ENCODE data around the gene SLC41A3.

SLC41A3 gene

DNA sequence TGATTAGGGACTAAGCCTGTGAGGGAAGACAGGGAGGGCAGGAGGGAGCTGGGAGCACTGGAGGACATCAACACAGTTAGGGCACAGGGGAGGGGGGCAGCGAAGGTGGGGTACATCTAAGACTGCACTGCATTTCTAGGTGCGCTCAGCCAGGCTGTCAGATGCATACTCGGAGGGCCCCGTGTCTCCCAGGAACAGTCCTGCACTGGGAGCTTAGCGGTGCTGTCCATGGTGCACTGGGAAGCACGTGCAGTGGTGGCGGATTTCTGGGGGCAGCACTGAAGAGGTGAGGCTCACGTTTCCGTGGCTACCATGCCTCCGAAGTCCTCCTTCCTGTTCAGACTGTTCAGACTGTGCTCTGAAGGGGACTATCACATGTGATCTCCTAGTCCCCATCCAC lies 60.5 kb downstream of the SLC41A3 start:
- in situ Hi-C loops (cut with HindIII; ENCODE audit: low sequenced_read_pairs): no loop called here
- TF ChIP-seq, protein P1, sequence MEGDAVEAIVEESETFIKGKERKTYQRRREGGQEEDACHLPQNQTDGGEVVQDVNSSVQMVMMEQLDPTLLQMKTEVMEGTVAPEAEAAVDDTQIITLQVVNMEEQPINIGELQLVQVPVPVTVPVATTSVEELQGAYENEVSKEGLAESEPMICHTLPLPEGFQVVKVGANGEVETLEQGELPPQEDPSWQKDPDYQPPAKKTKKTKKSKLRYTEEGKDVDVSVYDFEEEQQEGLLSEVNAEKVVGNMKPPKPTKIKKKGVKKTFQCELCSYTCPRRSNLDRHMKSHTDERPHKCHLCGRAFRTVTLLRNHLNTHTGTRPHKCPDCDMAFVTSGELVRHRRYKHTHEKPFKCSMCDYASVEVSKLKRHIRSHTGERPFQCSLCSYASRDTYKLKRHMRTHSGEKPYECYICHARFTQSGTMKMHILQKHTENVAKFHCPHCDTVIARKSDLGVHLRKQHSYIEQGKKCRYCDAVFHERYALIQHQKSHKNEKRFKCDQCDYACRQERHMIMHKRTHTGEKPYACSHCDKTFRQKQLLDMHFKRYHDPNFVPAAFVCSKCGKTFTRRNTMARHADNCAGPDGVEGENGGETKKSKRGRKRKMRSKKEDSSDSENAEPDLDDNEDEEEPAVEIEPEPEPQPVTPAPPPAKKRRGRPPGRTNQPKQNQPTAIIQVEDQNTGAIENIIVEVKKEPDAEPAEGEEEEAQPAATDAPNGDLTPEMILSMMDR (IDR thresholded peaks at IDR 0.05; ENCODE audit: low read depth, low read length): no peak
- no peak overlapping the region for H3K4me3 ChIP-seq (ENCODE audit: low read depth, low read length)
- DNase-seq (ENCODE audit: low read depth, low spot score): no peak

DNA sequence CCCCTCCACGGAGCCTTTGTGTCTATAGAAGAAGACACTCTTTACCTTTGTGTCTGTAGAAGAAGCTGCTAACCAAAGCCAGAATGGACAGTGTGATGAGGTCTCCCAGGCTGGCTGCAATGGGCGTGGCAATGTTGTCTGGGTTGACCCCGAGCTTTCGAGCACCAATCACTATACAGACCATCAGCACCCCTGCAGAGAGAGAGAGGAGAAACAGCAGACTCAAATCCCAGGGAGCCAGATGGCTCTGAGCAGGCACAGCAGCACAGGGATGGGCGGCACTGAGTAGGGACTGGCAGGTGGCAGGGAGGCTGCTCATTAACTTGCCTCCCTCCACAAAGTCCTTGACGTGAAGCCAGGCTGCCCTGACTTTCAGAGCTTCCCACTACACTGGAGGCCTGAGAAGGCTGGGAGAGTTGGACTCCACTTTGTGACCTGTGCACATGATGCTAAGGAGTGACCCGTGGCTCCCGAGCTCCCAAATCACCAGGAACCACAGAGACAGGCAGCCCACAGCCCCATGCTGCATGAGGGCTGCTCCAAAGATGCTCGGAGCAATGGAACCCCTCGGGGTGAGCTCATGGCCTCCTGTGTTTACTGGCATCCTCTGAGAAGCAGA lies 61.1 kb downstream of the SLC41A3 start:
- DNase-seq (ENCODE audit: low read depth, low spot score): no peak
- TF ChIP-seq, protein P1 (IDR thresholded peaks at IDR 0.05; ENCODE audit: low read depth, low read length): no peak
- no peak overlapping the region for H3K4me3 ChIP-seq (ENCODE audit: low read depth, low read length)
- in situ Hi-C loops (cut with HindIII; ENCODE audit: low sequenced_read_pairs): no loop called here

DNA sequence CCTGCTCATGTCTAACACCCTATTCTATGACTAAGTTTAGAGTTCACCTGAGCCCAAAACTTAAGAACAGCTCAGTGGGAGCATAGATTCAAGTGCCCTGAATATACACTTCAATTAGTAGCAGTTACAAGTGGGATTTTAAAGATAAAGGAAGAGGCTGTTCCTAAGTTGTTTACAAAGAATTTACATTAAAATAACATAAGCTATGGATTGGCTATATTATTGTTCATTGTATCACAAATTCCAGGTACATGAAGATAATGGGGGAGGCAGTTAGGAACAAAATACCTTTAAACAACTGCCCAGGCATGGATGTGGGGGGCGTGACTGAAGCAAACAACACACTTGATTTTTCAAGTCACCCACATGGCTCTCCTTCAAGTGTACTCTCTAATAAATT lies 62.2 kb downstream of the SLC41A3 start:
- in situ Hi-C loops (cut with HindIII; ENCODE audit: low sequenced_read_pairs): no loop called here
- TF ChIP-seq, protein P1 (IDR thresholded peaks at IDR 0.05; ENCODE audit: low read depth, low read length): no peak
- DNase-seq (ENCODE audit: low read depth, low spot score): no peak
- H3K4me3 ChIP-seq (ENCODE audit: low read depth, low read length): no peak overlapping the region

DNA sequence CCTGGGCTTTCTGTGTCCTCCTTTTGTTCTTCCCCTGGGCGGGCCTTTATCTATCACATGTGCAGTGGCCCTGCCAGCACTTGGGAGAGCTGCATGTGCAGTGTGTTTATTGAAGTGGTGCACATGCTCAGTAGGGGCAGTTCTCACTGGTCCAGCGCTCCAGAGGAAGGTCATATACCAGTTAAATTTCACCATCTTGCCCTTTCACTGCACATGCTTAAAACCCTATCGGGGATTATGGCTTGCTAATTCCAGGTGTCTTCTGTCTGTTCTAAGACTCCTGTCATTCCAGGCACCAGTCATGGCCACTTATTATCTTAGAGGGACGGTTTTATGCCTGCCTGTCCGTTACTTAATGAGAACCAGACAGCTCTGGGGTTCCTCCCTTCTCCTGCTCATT lies 62.7 kb downstream of the SLC41A3 start:
- in situ Hi-C loops (cut with HindIII; ENCODE audit: low sequenced_read_pairs): no loop called here
- H3K4me3 ChIP-seq (ENCODE audit: low read depth, low read length): no peak overlapping the region
- DNase-seq (ENCODE audit: low read depth, low spot score): no peak
- TF ChIP-seq, protein P1 (IDR thresholded peaks at IDR 0.05; ENCODE audit: low read depth, low read length): no peak

DNA sequence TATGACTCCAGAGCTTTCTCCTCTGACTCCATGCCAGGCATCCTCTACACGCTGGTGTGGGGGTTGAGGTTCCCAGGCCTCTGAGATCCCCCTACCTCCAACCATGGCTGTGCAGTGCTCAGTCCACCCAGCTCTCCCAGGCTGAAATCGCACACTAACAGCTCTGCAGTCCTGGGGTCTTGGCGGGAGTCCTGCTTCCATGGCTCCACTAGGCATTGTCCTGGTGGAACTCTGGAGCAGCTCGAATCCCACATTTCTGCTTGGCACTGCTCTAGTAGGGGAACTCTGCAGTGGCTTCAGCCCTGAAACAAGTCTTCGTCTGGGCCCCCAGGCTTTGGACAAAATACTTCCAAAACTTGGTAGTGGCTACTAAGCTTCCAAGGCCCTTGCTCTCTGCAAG lies 64.2 kb downstream of the SLC41A3 start:
- H3K4me3 ChIP-seq (ENCODE audit: low read depth, low read length): no peak overlapping the region
- in situ Hi-C loops (cut with HindIII; ENCODE audit: low sequenced_read_pairs): no loop called here
- no peak for DNase-seq (ENCODE audit: low read depth, low spot score)
- TF ChIP-seq, protein P1 (IDR thresholded peaks at IDR 0.05; ENCODE audit: low read depth, low read length): no peak

DNA sequence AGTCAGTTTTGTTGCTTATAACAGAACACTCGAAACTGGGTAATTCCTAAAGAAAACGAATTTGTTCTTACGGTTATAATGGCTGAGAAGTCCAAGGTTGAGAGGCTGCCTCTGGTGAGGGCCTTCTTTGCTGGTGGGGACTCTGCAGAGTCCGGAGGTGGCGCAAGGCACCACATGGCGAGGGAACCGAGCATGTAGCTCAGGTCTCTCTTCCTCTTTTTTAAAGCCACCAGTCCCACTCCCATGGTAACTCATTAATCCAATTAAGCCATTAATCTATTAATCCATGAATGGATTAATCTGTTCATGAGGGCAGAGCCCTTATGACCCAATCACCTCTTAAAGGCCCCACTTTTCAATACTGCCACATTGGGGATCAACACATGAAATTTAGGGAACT lies 64.9 kb downstream of the SLC41A3 start:
- H3K4me3 ChIP-seq (ENCODE audit: low read depth, low read length): no peak overlapping the region
- in situ Hi-C loops (cut with HindIII; ENCODE audit: low sequenced_read_pairs): no loop called here
- DNase-seq (ENCODE audit: low read depth, low spot score): no peak
- TF ChIP-seq, protein P1 (IDR thresholded peaks at IDR 0.05; ENCODE audit: low read depth, low read length): no peak

DNA sequence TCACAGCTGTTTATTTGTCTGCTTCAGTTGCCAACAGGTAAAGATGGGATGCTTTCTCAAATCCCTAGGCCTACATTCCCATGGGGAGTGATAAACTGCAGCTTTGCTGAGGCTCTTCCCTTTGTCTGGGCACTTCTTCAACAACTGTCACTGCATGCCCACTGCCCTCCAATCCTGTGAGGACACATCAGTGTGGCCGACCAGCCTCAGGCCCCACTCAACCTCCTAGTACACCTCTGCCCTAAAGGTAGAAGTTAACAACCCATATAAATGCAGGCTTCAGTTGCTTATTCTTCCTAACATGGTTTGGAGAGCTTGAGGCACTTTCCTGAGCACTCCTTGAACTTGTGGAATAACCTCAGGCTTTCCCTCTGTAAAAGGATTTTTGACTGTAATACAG lies 65.4 kb downstream of the SLC41A3 start:
- no peak overlapping the region for H3K4me3 ChIP-seq (ENCODE audit: low read depth, low read length)
- in situ Hi-C loops (cut with HindIII; ENCODE audit: low sequenced_read_pairs): no loop called here
- TF ChIP-seq, protein P1 (IDR thresholded peaks at IDR 0.05; ENCODE audit: low read depth, low read length): no peak
- no peak for DNase-seq (ENCODE audit: low read depth, low spot score)
